ENCODE results near the gene IYD.

IYD gene

GRCh38 chr6:150368762-150369161 is at the start of gene IYD:
TSS of gene IYD (plus strand) at chr6:150369012. CDS start at chr6:150369032, 20 bp downstream.
- no peak for FAIRE-seq

- no peak for FAIRE-seq
Observed at GRCh38 chr6:150319924-150320323, 48.9 kb upstream of the IYD start.

DNA sequence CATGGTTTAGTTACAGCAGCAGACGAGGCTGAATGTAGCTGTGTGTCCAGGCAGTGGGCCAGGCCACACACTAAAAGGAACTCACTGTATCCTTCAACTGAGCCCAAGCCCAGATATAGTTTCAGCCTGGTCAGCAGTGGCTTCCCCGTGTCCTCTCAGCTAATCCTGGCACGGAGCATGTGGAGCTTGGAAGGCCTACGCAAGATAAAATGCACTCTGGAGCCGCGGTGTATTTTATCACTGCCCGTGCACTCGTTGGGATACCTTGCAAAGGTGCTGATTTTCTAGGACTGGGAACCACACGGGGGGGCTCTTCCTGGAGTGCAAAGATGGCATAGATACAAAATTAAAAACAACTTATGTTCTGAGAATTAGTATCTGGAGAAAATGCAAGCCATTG is 48.4 kb upstream of the IYD start:
- no peak for FAIRE-seq

GRCh38 chr6:150322466-150322871 is 46.3 kb upstream of the IYD start:
- FAIRE-seq: no peak

GRCh38 chr6:150323205-150323604 is 45.6 kb upstream of the IYD start:
- FAIRE-seq: no peak

- FAIRE-seq: no peak
Observed at GRCh38 chr6:150324044-150324443, 44.8 kb upstream of the IYD start.

DNA sequence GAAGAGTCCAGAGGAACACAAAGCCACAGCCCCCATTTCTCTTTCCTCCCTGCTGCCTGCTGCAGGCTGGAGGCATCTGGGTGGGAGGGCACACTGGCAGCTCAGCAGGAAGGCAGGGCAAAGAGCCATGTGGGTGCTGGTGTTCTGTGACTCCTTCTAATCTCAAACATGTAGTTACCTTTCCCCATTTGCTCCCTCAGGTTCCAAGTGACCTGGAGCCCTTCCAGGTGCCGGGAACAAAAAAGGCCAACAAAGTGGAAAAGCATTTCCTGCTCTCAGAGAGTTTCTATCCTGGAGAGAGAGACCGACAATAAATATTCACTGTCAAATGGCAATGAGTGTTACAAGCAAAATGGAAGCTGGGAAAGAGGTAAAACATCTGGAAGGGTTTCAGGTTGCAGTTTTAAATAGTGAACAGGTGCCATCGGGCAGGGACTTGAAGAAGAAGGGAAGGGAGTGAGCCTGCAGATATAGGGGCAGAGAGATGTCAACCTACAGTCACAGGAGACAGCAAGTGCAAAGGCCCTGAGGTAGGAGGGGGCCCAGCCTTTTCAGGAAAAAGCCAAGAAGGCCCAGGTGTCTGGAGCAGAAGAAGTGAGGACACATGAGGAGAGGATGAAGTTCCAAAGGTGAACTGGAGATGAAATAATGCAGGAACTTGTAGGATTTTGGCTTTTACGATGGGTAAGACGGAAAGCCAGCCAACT is 43.6 kb upstream of the IYD start:
- FAIRE-seq: no peak

- FAIRE-seq: no peak
Observed at GRCh38 chr6:150327117-150327774, 41.6 kb upstream of the IYD start.

GRCh38 chr6:150328744-150329405 is 39.9 kb upstream of the IYD start:
- FAIRE-seq: no peak

DNA sequence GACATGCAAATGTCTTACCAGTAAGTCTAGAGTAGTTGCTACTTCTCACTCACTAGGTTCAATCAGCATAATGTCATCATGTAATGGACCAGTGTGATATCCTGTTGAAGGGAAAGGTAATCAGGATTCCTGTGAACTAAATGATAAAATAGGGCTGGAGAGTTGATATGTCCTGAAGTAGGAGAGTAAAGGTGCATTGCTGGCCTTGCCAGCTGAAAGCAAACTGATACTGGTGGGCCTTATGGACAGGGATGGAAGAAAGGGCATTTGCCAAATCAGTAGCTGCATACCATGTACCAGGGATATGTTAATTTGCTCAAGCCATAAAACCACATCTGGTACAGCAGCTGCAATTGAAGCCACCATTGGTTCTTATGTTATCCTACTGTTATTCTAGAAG is 37.5 kb upstream of the IYD start:
- FAIRE-seq: no peak

DNA sequence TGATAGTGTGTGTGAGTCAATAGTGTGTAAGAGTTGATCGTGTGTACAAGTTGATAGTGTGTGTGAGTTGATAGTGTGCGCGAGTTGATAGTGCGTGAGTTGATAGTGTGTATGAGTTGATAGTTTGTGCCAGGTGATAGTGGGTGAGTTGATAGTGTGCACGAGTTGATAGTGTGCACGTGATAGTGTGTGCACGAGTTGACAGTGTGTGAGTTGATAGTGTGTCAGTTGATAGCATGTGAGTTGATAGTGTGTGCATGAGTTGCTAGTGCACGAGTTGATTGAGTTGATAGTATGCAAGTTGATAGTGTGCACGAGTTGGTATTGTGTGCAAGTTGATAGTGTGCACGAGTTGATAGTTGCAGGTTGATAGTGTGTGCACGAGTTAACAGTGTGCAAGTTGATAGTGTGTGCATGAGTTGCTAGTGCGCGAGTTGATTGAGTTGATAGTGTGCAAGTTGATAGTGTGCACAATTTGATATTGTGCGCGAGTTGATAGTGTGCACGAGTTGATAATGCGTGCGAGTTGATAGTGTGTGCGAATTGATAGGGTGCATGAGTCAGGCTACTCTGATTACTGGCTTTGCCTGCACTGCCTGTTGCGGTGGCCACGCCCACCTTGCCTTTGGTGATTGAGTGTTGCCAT is 35.8 kb upstream of the IYD start:
- no peak for FAIRE-seq

DNA sequence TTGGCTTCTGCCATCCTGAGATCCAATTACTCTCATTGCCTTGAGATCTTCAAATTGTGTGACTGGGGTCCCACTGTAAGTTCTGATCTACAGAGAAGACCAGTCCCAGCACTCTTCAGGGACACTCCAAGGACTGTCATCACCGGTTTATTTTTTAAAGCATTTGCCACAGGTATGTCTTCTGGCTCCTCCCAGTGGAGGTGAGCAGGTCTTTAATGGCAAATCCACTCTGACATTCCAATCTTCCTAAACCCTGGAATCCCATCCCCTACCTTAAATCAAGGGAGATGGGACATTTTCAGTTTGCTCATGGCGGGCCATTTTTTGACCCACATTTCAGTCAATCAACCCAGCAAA is 35.2 kb upstream of the IYD start:
- FAIRE-seq: no peak

- FAIRE-seq: peak; percentile 40
Observed at GRCh38 chr6:150334790-150335783, 33.7 kb upstream of the IYD start.

DNA sequence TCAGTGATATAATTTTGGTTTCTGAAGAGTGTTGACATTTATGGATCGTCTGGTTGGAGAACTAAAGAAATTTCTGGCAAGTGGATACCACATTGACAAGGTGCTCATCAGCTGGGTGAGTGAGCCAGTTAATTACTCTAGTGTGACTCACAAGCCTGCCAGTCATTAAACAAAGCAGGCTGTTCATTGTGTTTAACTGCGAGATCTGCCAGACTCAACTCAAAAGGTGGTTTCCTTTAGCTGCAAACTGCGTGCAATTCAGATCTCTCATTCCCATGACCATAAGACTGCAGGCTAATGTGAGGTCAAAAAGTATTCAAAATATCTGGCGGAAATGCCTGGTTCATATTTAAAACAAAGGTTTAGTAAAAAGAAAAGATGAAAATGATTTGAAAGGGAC is 32.5 kb upstream of the IYD start:
- no peak for FAIRE-seq

DNA sequence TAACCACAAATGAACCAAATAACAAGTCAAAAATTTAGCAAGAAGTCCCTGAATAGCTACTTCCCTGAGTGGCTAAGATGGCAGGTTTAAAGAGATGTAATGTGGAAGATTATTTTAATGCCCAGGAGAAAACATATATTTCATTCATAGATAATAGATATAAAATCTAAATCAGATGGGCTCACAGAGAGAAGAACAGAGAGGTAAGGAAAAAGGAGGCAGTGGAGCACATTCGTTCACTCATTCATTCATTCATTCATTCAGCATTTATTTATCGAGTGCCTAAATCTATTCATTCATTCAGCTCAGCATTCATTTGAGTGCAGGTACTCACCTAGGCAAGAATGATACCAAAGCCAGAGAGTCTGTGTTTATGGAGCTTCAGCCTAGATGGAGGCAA is 32.1 kb upstream of the IYD start:
- no peak for FAIRE-seq

DNA sequence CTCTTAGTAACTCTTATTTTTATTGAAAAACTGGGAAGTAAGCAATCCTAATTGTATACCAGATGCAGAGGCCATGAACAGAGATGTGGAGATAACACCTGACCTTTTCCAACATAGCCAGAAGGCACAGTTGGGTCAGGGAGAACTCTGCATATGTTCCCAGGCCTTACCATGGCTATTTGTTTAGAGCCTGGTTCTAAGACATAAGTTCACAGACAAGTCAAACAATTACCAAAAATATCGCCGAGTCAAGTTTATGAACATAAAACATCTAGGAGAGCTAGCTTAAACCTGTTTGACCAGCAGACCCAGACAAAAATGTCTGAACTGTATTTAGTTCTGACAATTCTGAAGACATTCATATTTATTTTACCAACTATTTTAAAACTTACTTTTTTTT is 26.7 kb upstream of the IYD start:
- FAIRE-seq: peak; percentile 19

DNA sequence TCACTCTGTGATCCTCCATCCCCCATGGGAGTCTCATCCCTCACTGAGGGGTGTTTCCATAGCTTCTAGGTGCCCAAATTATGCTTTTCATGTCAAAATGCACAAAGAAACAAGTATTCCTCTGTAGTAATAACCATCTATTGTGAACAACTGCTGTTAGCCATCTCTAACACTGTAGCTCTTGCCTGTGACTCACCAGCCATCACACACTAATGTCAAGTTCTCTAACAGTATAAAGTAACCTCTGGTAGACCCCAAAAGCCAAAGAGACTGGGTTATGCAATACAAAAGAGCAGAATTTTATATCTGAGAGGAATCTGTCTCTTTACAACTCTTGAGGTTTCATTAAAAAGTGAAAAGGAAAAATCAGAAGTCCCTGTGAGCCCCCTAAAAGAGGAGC is 25.4 kb upstream of the IYD start:
- FAIRE-seq: no peak

- no peak for FAIRE-seq
Observed at GRCh38 chr6:150345781-150346180, 23.0 kb upstream of the IYD start.

DNA sequence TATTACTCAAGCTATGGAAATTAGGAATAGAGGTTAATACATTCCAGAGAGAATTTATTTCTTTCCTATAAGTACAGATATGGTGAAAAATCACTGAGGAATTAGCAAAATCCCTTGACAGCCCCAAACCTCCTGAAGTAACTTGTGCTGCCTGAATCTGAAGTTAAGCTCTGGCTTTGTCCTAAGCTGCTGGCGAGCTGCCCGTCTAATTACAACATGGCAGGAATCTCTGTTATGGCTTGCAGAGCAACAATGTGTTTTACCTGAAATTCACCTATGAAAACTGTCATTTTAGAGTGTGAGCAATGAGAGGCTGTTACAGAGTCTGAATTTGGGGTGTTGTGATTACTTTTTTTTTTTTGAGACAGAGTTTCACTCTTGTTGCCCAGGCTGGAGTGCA is 22.5 kb upstream of the IYD start:
- no peak for FAIRE-seq

GRCh38 chr6:150347845-150348244 is 21.0 kb upstream of the IYD start:
- no peak for FAIRE-seq

- FAIRE-seq: no peak
Observed at GRCh38 chr6:150349546-150349945, 19.3 kb upstream of the IYD start.

Measured in TTC549 (cell line).